K562 (cell line): ENCODE results near the gene ZBTB42. TPM values are rescaled to one million over a fixed set of nuclear protein-coding genes. Genes with fewer than 3 reads are reported as not detected.

Experiments used
- ATAC-seq: fragments of 200-7000 bp; cut with Tn5 transposase; 3 replicates; pipeline ENCODE4 v1.9.1; 2020; ENCODE audit warnings: moderate library complexity
- BruUV-seq: library from RNA; stranded (reverse); fragments of 400-500 nt; replicated peaks from 2 replicates; lab custom pipeline; 2021; lab: Mats Ljungman, UMichigan
- CTCF ChIA-PET: fragments of 300-600 bp; formaldehyde crosslinking; extraction: SDS; loops from one replicate; lab custom pipeline; 2021; ENCODE audit warnings: low intra/inter-chr PET ratio; lab: Yijun Ruan, JAX
- POLR2A ChIA-PET: fragments of 300-600, 350-650 bp; sonication (Branson Sonifier 250); formaldehyde crosslinking; extraction: SDS; loops from one replicate; lab custom pipeline; 2021; ENCODE audit warnings: antibody characterized with exemption, inconsistent platforms; lab: Yijun Ruan, JAX
- DNase-seq, 4 experiments: peaks; one replicate each; pipeline versions ENCODE4 v3.0.0 to v3.0.0-alpha.2; 2011 to 2018; ENCODE audit warnings: low spot score in 3 of 4, mixed read lengths in 3 of 4; ENCODE audit errors: extremely low read depth in 1 of 4
- FAIRE-seq: peaks from 2 replicates; lab custom pipeline; 2011; peaks lifted over from hg19 to GRCh38; lab: Jason Lieb, UNC
- H2AFZ ChIP-seq: 2 replicates; pipeline ENCODE4 v1.6.0; 2011; ENCODE audit warnings: low read depth, low read length, control low read depth, inconsistent platforms
- H3K27ac ChIP-seq: fragments of 200-600 bp; 3 replicates; pipeline ENCODE4 v1.8.0; 2011; ENCODE audit warnings: low read depth, mild to moderate bottlenecking, control low read depth, inconsistent platforms, low read length, moderate library complexity, mixed read lengths; ENCODE audit errors: extremely low read depth
- H3K27me3 ChIP-seq, 2 experiments: fragments of 300-600 bp in 1 of 2; 2 replicates in 1 of 2; 3 replicates in 1 of 2; pipeline versions ENCODE4 v1.6.0 to v1.8.0; 2011; ENCODE audit warnings: inconsistent platforms in 2 of 2, low read length in 2 of 2, mild to moderate bottlenecking in 1 of 2, mixed read lengths in 1 of 2, moderate library complexity in 1 of 2; ENCODE audit not compliant: control insufficient read depth in 2 of 2, insufficient read depth in 2 of 2
- H3K36me3 ChIP-seq: fragments of 300-600 bp; 3 replicates; pipeline ENCODE4 v1.8.0; 2011; ENCODE audit warnings: mild to moderate bottlenecking, low read length, inconsistent platforms; ENCODE audit not compliant: control insufficient read depth, insufficient read depth
- H3K4me1 ChIP-seq, 2 experiments: fragments of 200-600 bp in 1 of 2; replicated peaks in 1 of 2; 2 replicates in 1 of 2; 3 replicates in 1 of 2; pipeline versions ENCODE4 v1.5.1 to v1.8.0; 2011; ENCODE audit warnings: inconsistent platforms in 2 of 2, low read length in 2 of 2, mild to moderate bottlenecking in 1 of 2, mixed read lengths in 1 of 2, moderate library complexity in 1 of 2; ENCODE audit not compliant: control insufficient read depth in 2 of 2, insufficient read depth in 2 of 2
- H3K4me2 ChIP-seq: 2 replicates; pipeline ENCODE4 v1.6.1; 2011; ENCODE audit warnings: low read length, control low read depth, inconsistent platforms, mixed read lengths; ENCODE audit not compliant: insufficient read depth
- H3K4me3 ChIP-seq: fragments of 200-600 bp; sonication (generic), shearing (Covaris generic); 2 replicates; pipeline ENCODE4 v1.5.1; 2016; ENCODE audit warnings: control low read depth, inconsistent platforms
- H3K79me2 ChIP-seq: fragments of 200-600 bp; 3 replicates; pipeline ENCODE4 v1.8.0; 2011; ENCODE audit warnings: low read length, inconsistent platforms; ENCODE audit not compliant: control insufficient read depth, insufficient read depth
- H3K9ac ChIP-seq, 2 experiments: 2 replicates each; pipeline versions ENCODE4 v1.6.0 to v1.6.1; 2011; ENCODE audit warnings: low read depth in 2 of 2, low read length in 2 of 2, control low read depth in 1 of 2, inconsistent platforms in 1 of 2, mild to moderate bottlenecking in 1 of 2, mixed read lengths in 1 of 2; ENCODE audit not compliant: insufficient read depth in 1 of 2
- H3K9me1 ChIP-seq: one replicate; pipeline ENCODE4 v1.6.0; 2011; ENCODE audit warnings: inconsistent platforms, mild to moderate bottlenecking, low read length, moderate library complexity; ENCODE audit not compliant: control insufficient read depth, insufficient read depth
- H3K9me3 ChIP-seq: replicated peaks from 2 replicates; pipeline ENCODE4 v1.5.1; 2011; ENCODE audit warnings: low read depth, low read length, inconsistent platforms; ENCODE audit not compliant: control insufficient read depth, insufficient read depth
- H4K20me1 ChIP-seq: replicated peaks from 2 replicates; pipeline ENCODE4 v1.6.1; 2011; ENCODE audit warnings: low read length, inconsistent platforms, mixed read lengths; ENCODE audit not compliant: control insufficient read depth, insufficient read depth
- BCOR ChIP-seq: fragments of 450-650 bp; IDR thresholded peaks from 2 replicates; pipeline ENCODE4 v1.6.1; 2016
- CREB5 ChIP-seq: fragments of 250-450 bp; sonication (Bioruptor Pico); IDR thresholded peaks from 2 replicates; pipeline ENCODE4 v1.5.0; 2020; ENCODE audit warnings: mild to moderate bottlenecking
- ELF4 ChIP-seq: fragments of 450-650 bp; formaldehyde crosslinking; IDR thresholded peaks from 2 replicates; pipeline ENCODE4 v1.4.0; 2022; ENCODE audit warnings: missing genetic modification characterization
- ERF ChIP-seq: fragments of 450-650 bp; formaldehyde crosslinking; IDR thresholded peaks from 2 replicates; pipeline ENCODE4 v1.4.0; 2020; ENCODE audit warnings: mild to moderate bottlenecking, mixed read lengths
- ESRRA ChIP-seq: fragments of 450-650 bp; IDR thresholded peaks from 2 replicates; pipeline ENCODE4 v1.6.1; 2014; ENCODE audit warnings: low read depth, mild to moderate bottlenecking, moderate library complexity, borderline replicate concordance
- ETS2 ChIP-seq: IDR thresholded peaks from 2 replicates; pipeline ENCODE4 v1.6.1; 2016; ENCODE audit warnings: borderline replicate concordance, missing genetic modification characterization, mild to moderate bottlenecking, moderate library complexity, missing compliant biosample characterization; ENCODE audit not compliant: poor library complexity, severe bottlenecking
- HCFC1 ChIP-seq: IDR thresholded peaks from 2 replicates; pipeline ENCODE4 v1.6.1; 2012; ENCODE audit warnings: low read depth, low read length, improper control_type of control experiment
- MAFF ChIP-seq: IDR thresholded peaks from 2 replicates; pipeline ENCODE4 v1.6.1; 2012; ENCODE audit warnings: low read length, improper control_type of control experiment
- MAFG ChIP-seq: fragments of 450-650 bp; conservative IDR thresholded peaks from 2 replicates; pipeline ENCODE4 v1.6.1; 2016; ENCODE audit warnings: missing genetic modification characterization, missing compliant biosample characterization
- MTA2 ChIP-seq: fragments of 450-650 bp; IDR thresholded peaks from 2 replicates; pipeline ENCODE4 v1.6.1; 2016; ENCODE audit warnings: low read depth
- NFIC ChIP-seq: fragments of 450-650 bp; IDR thresholded peaks from 2 replicates; pipeline ENCODE4 v1.6.1; 2017; ENCODE audit warnings: mild to moderate bottlenecking, inconsistent platforms
- POLR2A ChIP-seq: fragments of 450-650 bp; conservative IDR thresholded peaks from 2 replicates; pipeline ENCODE4 v1.6.1; 2016
- SMAD3 ChIP-seq: fragments of 450-650 bp; formaldehyde crosslinking; conservative IDR thresholded peaks from 2 replicates; pipeline ENCODE4 v1.4.0; 2020; ENCODE audit warnings: mild to moderate bottlenecking
- SNIP1 ChIP-seq: fragments of 450-650 bp; IDR thresholded peaks from 2 replicates; pipeline ENCODE4 v1.7.1; 2017; ENCODE audit warnings: low read depth, mild to moderate bottlenecking
- TAF15 ChIP-seq: fragments of 200-400 bp; formaldehyde crosslinking; IDR thresholded peaks from 2 replicates; pipeline ENCODE4 v1.6.1; 2017; ENCODE audit warnings: mild to moderate bottlenecking, low read depth, low read length, moderate library complexity
- TSHZ1 ChIP-seq: fragments of 250-450 bp; sonication (Bioruptor Pico); IDR thresholded peaks from 2 replicates; pipeline ENCODE4 v1.4.0; 2020; ENCODE audit warnings: mild to moderate bottlenecking, moderate library complexity
- ZNF436 ChIP-seq: fragments of 250-450, 450-650 bp; sonication (Bioruptor Pico); formaldehyde crosslinking; IDR thresholded peaks from 2 replicates; pipeline ENCODE4 v1.7.0; 2020; ENCODE audit warnings: mild to moderate bottlenecking
- WGBS: fragments of 100-300 bp; shearing (Covaris generic); methylation state at CpG from one replicate; pipeline ENCODE4 v1.1.6; 2016; ENCODE audit warnings: low coverage, mixed read lengths; ENCODE audit not compliant: insufficient coverage; ENCODE audit errors: missing lambda C conversion rate; 5-methylcytosine and 5-hydroxymethylcytosine counted together
- in situ Hi-C: fragments of 300-500 bp; cut with MboI; formaldehyde crosslinking; loops from 4 replicates; pipeline ENCODE4 v1.15.0; 2018; ENCODE audit warnings: inconsistent platforms, mixed read lengths
- intact Hi-C: fragments of 100-400 bp; cut with micrococcal nuclease; formaldehyde crosslinking; loops from 2 replicates; pipeline ENCODE4 v1.14.2; 2022
- polyA plus RNA-seq, 8 experiments: library from polyadenylated mRNA; depleted of rRNA in 4 of 8; stranded (reverse) in 5 of 8; unstranded in 3 of 8; fragments of >200 nt; fragmentation: Nextera tagmentation in 2 of 8; fragmentation: Illumina TruSeq in 1 of 8; extraction: Ambion mirVana in 2 of 8; extraction: Trizol in 1 of 8; gene quantifications; 2 replicates each; pipeline versions ENCODE4 v1.2.1 to v1.2.3, GENCODE V29; 2011 to 2014; ENCODE audit warnings: inconsistent platforms in 1 of 8, missing spikeins in 1 of 8
- total RNA-seq, 7 experiments: library from RNA; depleted of rRNA in 6 of 7; stranded (reverse); fragments of >200 nt in 6 of 7; fragmentation: Illumina TruSeq in 2 of 7; extraction: Trizol in 2 of 7; gene quantifications; 2 replicates each; pipeline versions ENCODE4 v1.2.1 to v1.2.3, GENCODE V29; 2011 to 2021; ENCODE audit warnings: low replicate concordance in 1 of 7
- TF ChIP-seq, protein P1 (sequence below): fragments of 450-650 bp; IDR thresholded peaks from 2 replicates; pipeline ENCODE4 v1.6.1; 2016; ENCODE audit warnings: mild to moderate bottlenecking

Gene ZBTB42
- total and polyA plus RNA-seq, 9 of the 15 experiments (the other 6 are each of a cell fraction or from before 2014, with no cell fraction given): 0.03 to 8.5 (median 2.4) TPM

DNA sequence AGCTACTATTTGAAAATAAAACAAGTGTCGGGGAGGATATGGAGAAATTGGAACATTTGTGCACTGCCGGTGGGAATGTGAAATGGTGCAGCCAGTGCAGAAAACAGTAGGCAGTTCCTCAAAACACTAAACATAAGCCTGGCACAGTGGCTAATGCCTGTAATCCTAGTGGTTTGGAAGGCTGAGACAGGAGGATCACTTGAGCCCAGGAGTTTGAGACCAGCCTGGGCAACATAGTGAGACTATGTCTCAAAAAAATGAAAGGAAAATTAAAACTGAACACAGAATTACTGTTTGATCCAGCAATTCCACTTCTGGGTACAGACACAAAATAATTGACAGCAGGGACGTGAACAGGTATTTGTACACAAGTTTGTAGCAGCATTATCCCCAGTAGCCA is 35.4 kb upstream of the ZBTB42 start:
- CTCF ChIA-PET: no interaction called here
- peaks cover 6 to 30% of the 10 kb centered on the region in 2 experiments; a peak in 4 of 5 replicates for H3K4me1 ChIP-seq
- H3K36me3 ChIP-seq: peaks cover 11% of the 10 kb centered on the region; the same call in 1 of the 3 replicates
- no peak overlapping the region for H3K4me2 ChIP-seq
- no TSS peak for BruUV-seq
- no peaks in the 10 kb centered on the region for H4K20me1 ChIP-seq
- H3K79me2 ChIP-seq: no peaks in the 10 kb centered on the region
- no peaks in the 10 kb centered on the region for H3K27me3 ChIP-seq
- no peak for FAIRE-seq
- in situ Hi-C loops (loop anchor here (5.0 kb wide), 1 partner anchor 57 kb away; no protein-coding TSS in a partner anchor), intact Hi-C loops (loop anchor here (10.0 kb wide), 1 partner anchor 109 kb away; no protein-coding TSS in a partner anchor)
- no peak overlapping the region for H3K27ac ChIP-seq
- POLR2A ChIA-PET: interaction anchor here (0.6 to 1.4 kb wide), 3 partner anchors 13 to 32 kb away, joined by 3 to 5 read pairs (median 5); partner anchors contain the start of gene SIVA1
- no peak for DNase-seq
- no peaks in the 10 kb centered on the region for H3K9me1 ChIP-seq
- no peak overlapping the region for H3K9ac ChIP-seq
- no peaks in the 10 kb centered on the region for H3K9me3 ChIP-seq
- H2AFZ ChIP-seq: no peak overlapping the region
- ATAC-seq: no peak
- 63% methylated on average over 3 of the region's 3 CpGs for WGBS
- no peak overlapping the region for H3K4me3 ChIP-seq
- TF ChIP-seq TAF15 (no peak), CREB5 (CRISPR knock-in tag) (no peak), HCFC1 (no peak), BCOR (no peak), ERF (CRISPR knock-in tag) (no peak), SNIP1 (no peak), TSHZ1 (CRISPR knock-in tag) (no peak), SMAD3 (no peak), ESRRA (no peak), ZNF436 (CRISPR knock-in tag) (no peak), ELF4 (CRISPR knock-in tag) (no peak), ETS2 (tag) (no peak), POLR2A (no peak), NFIC (no peak), MAFF (no peak), MTA2 (no peak), MAFG (tag) (no peak)
- TF ChIP-seq, protein P1, sequence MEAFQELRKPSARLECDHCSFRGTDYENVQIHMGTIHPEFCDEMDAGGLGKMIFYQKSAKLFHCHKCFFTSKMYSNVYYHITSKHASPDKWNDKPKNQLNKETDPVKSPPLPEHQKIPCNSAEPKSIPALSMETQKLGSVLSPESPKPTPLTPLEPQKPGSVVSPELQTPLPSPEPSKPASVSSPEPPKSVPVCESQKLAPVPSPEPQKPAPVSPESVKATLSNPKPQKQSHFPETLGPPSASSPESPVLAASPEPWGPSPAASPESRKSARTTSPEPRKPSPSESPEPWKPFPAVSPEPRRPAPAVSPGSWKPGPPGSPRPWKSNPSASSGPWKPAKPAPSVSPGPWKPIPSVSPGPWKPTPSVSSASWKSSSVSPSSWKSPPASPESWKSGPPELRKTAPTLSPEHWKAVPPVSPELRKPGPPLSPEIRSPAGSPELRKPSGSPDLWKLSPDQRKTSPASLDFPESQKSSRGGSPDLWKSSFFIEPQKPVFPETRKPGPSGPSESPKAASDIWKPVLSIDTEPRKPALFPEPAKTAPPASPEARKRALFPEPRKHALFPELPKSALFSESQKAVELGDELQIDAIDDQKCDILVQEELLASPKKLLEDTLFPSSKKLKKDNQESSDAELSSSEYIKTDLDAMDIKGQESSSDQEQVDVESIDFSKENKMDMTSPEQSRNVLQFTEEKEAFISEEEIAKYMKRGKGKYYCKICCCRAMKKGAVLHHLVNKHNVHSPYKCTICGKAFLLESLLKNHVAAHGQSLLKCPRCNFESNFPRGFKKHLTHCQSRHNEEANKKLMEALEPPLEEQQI: no peak
